Measurements from ENCODE around the gene THRSP.

THRSP gene

GRCh38 chr11:78097666-78098385 is 34.2 kb downstream of the THRSP start:
- no peak for DNase-seq (ENCODE audit: low read depth in 2 of 2)

DNA sequence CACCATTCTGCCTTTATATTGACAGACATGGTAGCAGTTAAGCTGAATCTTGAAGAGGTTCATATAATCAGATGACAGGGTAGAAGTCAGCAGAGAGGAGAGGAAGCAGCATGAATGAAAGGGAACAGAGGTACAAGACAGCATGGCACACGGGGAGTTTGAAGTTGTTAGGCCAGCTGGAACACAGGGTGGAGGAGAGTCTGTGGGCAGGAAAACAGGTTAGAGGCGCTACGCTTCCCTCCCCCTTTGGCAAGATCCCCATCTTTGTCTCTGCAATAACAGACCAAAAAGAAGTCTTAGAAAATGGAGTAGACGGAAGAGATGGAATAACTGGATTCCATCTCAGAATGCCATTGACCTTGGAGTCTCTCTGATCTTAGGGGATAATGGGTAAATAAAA is 36.0 kb downstream of the THRSP start:
- no peak for DNase-seq (ENCODE audit: low read depth in 2 of 2)

GRCh38 chr11:78100261-78100660 is 36.6 kb downstream of the THRSP start:
- no peak for DNase-seq (ENCODE audit: low read depth in 2 of 2)

DNA sequence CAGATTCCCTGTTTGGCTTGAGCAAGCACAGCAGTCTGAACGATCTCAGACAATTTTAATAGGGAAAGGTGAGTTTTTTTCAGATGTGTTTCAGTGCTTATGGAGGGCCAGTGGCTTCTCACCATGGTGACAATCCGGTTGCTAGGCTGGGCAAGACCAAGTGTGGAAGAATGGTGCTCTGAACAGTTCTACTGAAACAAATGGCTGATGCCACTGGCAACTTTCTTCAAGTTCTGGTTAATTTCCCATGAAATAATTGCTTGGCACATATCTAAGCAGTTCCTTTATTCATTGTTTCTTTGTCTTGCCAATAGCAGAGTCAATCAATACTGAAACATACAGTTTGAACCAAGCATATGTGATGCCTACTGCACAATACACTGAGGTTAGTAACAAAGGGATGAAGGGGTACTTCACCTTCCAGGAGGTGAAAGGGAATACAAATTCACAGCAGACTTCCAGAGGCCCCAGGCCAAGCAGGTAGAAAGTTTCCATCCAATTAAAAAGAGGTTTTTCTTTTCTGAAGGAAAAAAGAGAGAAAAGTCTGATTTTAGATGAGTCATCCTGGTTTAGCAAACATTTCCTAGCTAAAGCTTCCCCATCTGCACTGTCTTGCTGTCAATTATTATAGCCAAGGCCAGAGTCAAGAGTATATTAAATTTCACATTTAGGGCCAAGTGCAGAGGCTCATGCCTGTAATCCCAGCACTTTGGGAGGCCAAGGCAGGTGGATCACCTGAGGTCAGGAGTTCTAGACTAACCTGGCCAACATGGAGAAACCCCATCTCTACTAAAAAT is 37.2 kb downstream of the THRSP start:
- DNase-seq (ENCODE audit: low read depth in 2 of 2), result no peak

GRCh38 chr11:78109081-78110015 is 45.7 kb downstream of the THRSP start:
- no peak for DNase-seq (ENCODE audit: low read depth in 2 of 2)

DNA sequence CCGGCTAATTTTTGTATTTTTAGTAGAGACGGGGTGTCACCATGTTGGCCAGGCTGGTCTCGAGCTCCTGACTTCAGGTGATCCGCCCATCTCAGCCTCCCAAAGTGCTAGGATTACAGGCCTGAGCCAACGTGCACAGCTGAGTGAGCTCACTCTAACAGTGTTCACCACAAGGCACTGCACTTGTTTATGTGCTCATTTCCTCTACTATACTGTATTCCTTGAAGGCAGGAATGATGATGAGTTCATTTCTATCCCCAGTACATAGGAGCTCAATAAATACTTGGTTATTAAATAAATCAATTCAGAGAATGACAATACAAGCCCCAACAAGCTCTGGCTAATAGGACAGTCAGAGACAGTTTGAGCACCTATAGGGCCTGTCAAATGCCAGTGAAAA is 46.7 kb downstream of the THRSP start:
- no peak for DNase-seq (ENCODE audit: low read depth in 2 of 2)

GRCh38 chr11:78110830-78111229 is 47.2 kb downstream of the THRSP start:
- no peak for DNase-seq (ENCODE audit: low read depth in 2 of 2)

DNA sequence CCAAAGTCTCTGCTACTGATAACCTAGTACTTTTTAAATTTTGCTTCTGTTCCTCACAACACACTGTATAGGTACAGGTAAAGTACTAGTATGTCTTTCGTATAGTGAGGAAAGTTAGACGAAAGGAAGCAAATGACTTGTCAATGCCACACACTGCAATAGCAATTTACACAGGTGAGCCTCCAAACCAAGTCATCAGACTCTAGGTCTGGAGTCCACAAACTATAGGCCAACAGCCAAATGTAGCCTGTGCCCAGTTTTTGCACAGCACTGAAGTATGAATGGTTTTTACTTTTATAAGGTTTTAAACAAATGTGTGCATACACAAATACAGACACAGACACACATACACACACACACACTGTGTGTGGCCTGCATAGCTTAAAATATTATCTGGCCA is 47.6 kb downstream of the THRSP start:
- DNase-seq (ENCODE audit: low read depth in 2 of 2), result no peak

DNA sequence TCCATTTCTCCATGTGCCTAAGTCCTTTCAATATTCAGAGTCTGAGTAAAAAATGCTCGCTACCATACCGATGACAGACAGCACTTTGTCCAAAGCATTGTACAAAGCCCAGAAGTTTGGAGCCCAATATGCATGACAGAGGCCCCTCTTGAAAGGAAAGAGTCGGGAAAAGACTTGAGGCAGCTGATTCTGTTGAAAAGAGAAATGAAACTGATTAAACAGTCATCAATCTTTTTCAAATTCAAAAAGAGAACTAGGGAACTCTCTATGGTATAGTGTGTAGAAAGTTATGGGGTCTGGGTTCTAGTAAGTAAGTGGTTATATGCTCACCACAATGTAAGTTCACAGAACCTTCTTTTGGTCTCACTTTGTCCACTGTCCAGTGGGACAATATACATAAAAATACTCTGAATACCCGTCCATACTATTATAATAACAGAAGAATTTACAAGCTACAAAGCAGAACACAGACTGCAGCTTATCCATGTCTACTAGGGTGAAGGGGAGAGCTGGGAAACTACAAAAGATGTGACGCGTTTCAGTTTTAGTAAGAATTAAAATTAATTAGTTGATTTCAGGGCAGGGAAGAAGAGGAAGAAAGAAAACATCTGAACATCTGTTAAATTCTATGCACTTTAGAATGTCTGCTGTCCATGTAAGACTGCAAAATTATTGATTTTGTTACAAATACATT is 49.1 kb downstream of the THRSP start:
- no peak for DNase-seq (ENCODE audit: low read depth in 2 of 2)

Measured in stimulated activated CD8-positive, alpha-beta memory T cell treated with anti-CD3 and anti-CD28 coated beads, Interleukin-15, amount 100 ng/mL, for 48 hours (primary cell).